ENCODE data around the gene SLC28A1. TPM values are rescaled to one million over a fixed set of nuclear protein-coding genes. Genes with fewer than 3 reads are reported as not detected.

SLC28A1 gene
- total and polyA plus RNA-seq, 2 of the 4 experiments (the other 2 are of a cell fraction) = not detected

- ChIA-PET CTCF (interaction anchor here (0.6 to 0.8 kb wide), 3 partner anchors 17 to 50 kb away, joined by 3 to 4 read pairs (median 3); no protein-coding TSS in a partner anchor), POLR2A (ENCODE audit: unreplicated experiment) (no interaction called here)
- Histone ChIP-seq H3K27me3 (ENCODE audit: control insufficient read depth, insufficient read depth, low read length) (peaks cover 21% of the 10 kb centered on the region), H4K8ac (ENCODE audit: low read depth in 2 of 2, low read length in 2 of 2) (no peak overlapping the region), H4K91ac (ENCODE audit: insufficient read depth, low read depth, low read length) (no peak overlapping the region), H2BK5ac (ENCODE audit: low read depth, low read length, poor library complexity, severe bottlenecking) (no peak overlapping the region), H3K18ac (ENCODE audit: low read depth, low read length) (no peak overlapping the region), H2BK120ac (ENCODE audit: low read depth, low read length) (no peak overlapping the region), H3K9me3 (ENCODE audit: control insufficient read depth, insufficient read depth, low read length) (no peaks in the 10 kb centered on the region), H4K5ac (ENCODE audit: low read depth, low read length) (no peak overlapping the region), H3K4me2 (ENCODE audit: low read depth, low read length) (no peak overlapping the region), H3K4me3 (ENCODE audit: insufficient read depth, low read depth, low read length) (no peak overlapping the region), H3K23ac (ENCODE audit: low read depth, low read length) (no peak overlapping the region), H3K79me1 (ENCODE audit: low read depth in 1 of 2, low read length in 2 of 2) (no peaks in the 10 kb centered on the region), H3K36me3 (ENCODE audit: control insufficient read depth, insufficient read depth, low read length) (no peaks in the 10 kb centered on the region), H3K4me1 (ENCODE audit: control insufficient read depth, insufficient read depth, low read length) (no peaks in the 10 kb centered on the region), H2AFZ (replicated peaks; ENCODE audit: low read length, poor library complexity) (no peak overlapping the region), H2BK15ac (ENCODE audit: low read depth, low read length) (no peak overlapping the region), H3K4ac (ENCODE audit: low read depth, low read length) (no peak overlapping the region), H3K9ac (ENCODE audit: low read depth, low read length) (no peak overlapping the region), H2BK20ac (ENCODE audit: low read depth, low read length) (no peak overlapping the region), H2AK9ac (replicated peaks; ENCODE audit: low read depth, low read length, poor library complexity) (no peak overlapping the region), H3K9me1 (ENCODE audit: insufficient read depth, low read length) (no peaks in the 10 kb centered on the region), H2AK5ac (ENCODE audit: low read depth, low read length) (no peak overlapping the region), H3K27ac (ENCODE audit: insufficient read depth, low read length) (no peak overlapping the region), H4K20me1 (ENCODE audit: insufficient read depth, low read length) (no peaks in the 10 kb centered on the region), H3K56ac (ENCODE audit: extremely low read depth, insufficient read depth, low read length) (no peak overlapping the region), H3K14ac (replicated peaks; ENCODE audit: low read depth, low read length) (no peak overlapping the region)
- no CpG with 5 or more reads among the region's 17 CpGs for WGBS, 2 experiments (ENCODE audit: extremely low coverage in 2 of 2, insufficient read length in 1 of 2)
- TF ChIP-seq NFE2L2 (IDR thresholded peaks at IDR 0.05; ENCODE audit: low read depth, low read length) (no peak), RCOR1 (IDR thresholded peaks at IDR 0.05; ENCODE audit: insufficient replicate concordance, low read length) (no peak), FOS (IDR thresholded peaks at IDR 0.05; ENCODE audit: low read depth, low read length) (no peak), CHD1 (IDR thresholded peaks at IDR 0.05; ENCODE audit: low read depth, low read length) (no peak), CTCF (conservative IDR thresholded peaks at IDR 0.05; ENCODE audit: low read depth, low read length) (no peak), CEBPB (IDR thresholded peaks at IDR 0.05; ENCODE audit: low read depth, low read length) (no peak), RFX5 (IDR thresholded peaks at IDR 0.05; ENCODE audit: low read depth, low read length) (no peak), ELK1 (IDR thresholded peaks at IDR 0.05; ENCODE audit: borderline replicate concordance, low read depth, low read length) (no peak), MAFK (IDR thresholded peaks at IDR 0.05; ENCODE audit: low read depth, low read length) (no peak), RAD21 (IDR thresholded peaks at IDR 0.05; ENCODE audit: low read length) (no peak), USF2 (IDR thresholded peaks at IDR 0.05; ENCODE audit: low read depth, low read length) (no peak), BHLHE40 (IDR thresholded peaks at IDR 0.05; ENCODE audit: low read depth, low read length) (no peak), MXI1 (IDR thresholded peaks at IDR 0.05; ENCODE audit: borderline replicate concordance, low read depth, low read length) (no peak), SMC3 (IDR thresholded peaks at IDR 0.05; ENCODE audit: low read depth, low read length) (no peak), MAZ (IDR thresholded peaks at IDR 0.05; ENCODE audit: borderline replicate concordance, low read depth, low read length) (no peak), POLR2A (IDR thresholded peaks at IDR 0.05; ENCODE audit: low read depth, low read length) (no peak)
- DNase-seq = no peak
- in situ Hi-C loops (cut with MboI; ENCODE audit: low sequenced_read_pairs) (no loop called here), dilution Hi-C loops (cut with HindIII; ENCODE audit: low sequenced_read_pairs, unreplicated experiment) (no loop called here), intact Hi-C loops (cut with micrococcal nuclease) (no loop called here)
- BruUV-seq (replicated peaks) = no TSS peak
- no peak for ATAC-seq (ENCODE audit: low read depth)
These were observed 22.1 kb upstream of the SLC28A1 start for GRCh38 chr15:84862214-84862975.
